Measurements from ENCODE around the gene CPVL. TPM values are rescaled to one million over a fixed set of nuclear protein-coding genes. Genes with fewer than 3 reads are reported as not detected.

The CPVL gene
- total RNA-seq, 1 experiment from 2014 or later: 26.9 TPM

DNA sequence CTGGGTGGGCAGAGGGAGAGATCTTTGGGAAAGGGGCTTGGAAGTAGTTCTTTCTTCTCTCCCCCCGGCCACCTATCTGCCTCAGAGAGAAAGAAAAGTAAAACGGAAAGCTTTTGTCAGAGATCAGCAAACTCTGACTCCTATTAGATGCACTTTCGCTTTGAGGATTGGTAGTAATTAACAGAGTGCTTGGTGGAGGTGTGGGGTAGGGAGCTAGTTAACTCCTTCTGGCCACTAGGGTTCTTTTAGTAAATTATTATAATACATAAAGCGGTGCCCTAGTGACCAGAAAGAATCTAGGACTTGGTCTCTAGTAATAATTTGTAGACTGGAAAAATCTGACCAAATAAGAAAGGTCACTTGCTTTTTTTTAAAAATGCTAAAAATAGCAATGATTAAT lies 54.6 kb downstream of the CPVL start:
- Histone ChIP-seq H3K4ac (ENCODE audit: low read depth, low read length) (no peak overlapping the region), H3K4me2 (ENCODE audit: insufficient read depth, insufficient read length, low read length) (no peak overlapping the region), H3K79me2 (ENCODE audit: insufficient read depth, low read length) (no peaks in the 10 kb centered on the region), H3K27ac (ENCODE audit: insufficient read length, low read depth, low read length) (no peak overlapping the region), H2BK5ac (ENCODE audit: insufficient read length, low read length) (no peak overlapping the region), H3K23me2 (ENCODE audit: insufficient read length, low read depth, low read length, poor library complexity, severe bottlenecking) (no peaks in the 10 kb centered on the region), H2BK120ac (ENCODE audit: low read depth, low read length, poor library complexity, severe bottlenecking) (no peak overlapping the region), H4K5ac (ENCODE audit: insufficient read length, low read depth, low read length) (no peak overlapping the region), H3K27me3 (ENCODE audit: insufficient read depth, low read length) (no peaks in the 10 kb centered on the region), H3K9ac (ENCODE audit: extremely low read depth, insufficient read length, low read length) (no peak overlapping the region), H3K18ac (ENCODE audit: insufficient read length, low read depth, low read length) (no peak overlapping the region), H3K4me1 (ENCODE audit: insufficient read depth, low read length) (no peaks in the 10 kb centered on the region), H4K20me1 (ENCODE audit: control insufficient read depth, insufficient read depth, insufficient read length) (no peaks in the 10 kb centered on the region), H4K8ac (replicated peaks; ENCODE audit: insufficient read length, low read depth, low read length) (no peak overlapping the region), H2AK5ac (ENCODE audit: insufficient read length, low read length) (no peak overlapping the region), H2BK12ac (ENCODE audit: insufficient read length, low read depth, low read length) (no peak overlapping the region), H4K91ac (ENCODE audit: insufficient read length, low read depth, low read length) (no peak overlapping the region), H3K56ac (ENCODE audit: insufficient read length, low read depth, low read length) (no peak overlapping the region), H2BK15ac (ENCODE audit: low read depth, low read length) (no peak overlapping the region), H2BK20ac (ENCODE audit: low read depth, low read length, poor library complexity, severe bottlenecking) (no peak overlapping the region), H2AFZ (ENCODE audit: low read length) (no peak overlapping the region), H3T11ph (ENCODE audit: low read length) (no peak overlapping the region), H3K9me3 (ENCODE audit: control insufficient read depth, low read depth, low read length) (no peaks in the 10 kb centered on the region), H3K23ac (ENCODE audit: insufficient read length, low read depth, low read length) (no peak overlapping the region), H3K79me1 (ENCODE audit: insufficient read depth, low read depth, low read length, poor library complexity, severe bottlenecking) (no peaks in the 10 kb centered on the region), H3K14ac (ENCODE audit: insufficient read depth, low read length) (no peak overlapping the region)
- no peaks in the 10 kb centered on the region for H3K9me3 Mint-ChIP-seq
- H3K27ac Mint-ChIP-seq: no peak overlapping the region; a peak in 1 of 7 replicates
- H3K4me1 Mint-ChIP-seq: peaks cover 12 to 20% of the 10 kb centered on the region in 2 experiments
- H3K27me3 Mint-ChIP-seq (ENCODE audit: low read depth): no peaks in the 10 kb centered on the region; the same call in 1 of the 2 replicates
- TF ChIP-seq CTCF (conservative IDR thresholded peaks at IDR 0.05): no peak; the same call in 2 of the 3 replicates
- no peak for DNase-seq
- H3K4me3 Mint-ChIP-seq: no peak overlapping the region
- H3K36me3 Mint-ChIP-seq (ENCODE audit: insufficient read depth in 1 of 3, low read depth in 3 of 3): no peaks in the 10 kb centered on the region
- no CpG with 5 or more reads among the region's 4 CpGs for WGBS (ENCODE audit: extremely low coverage, insufficient read length, low lambda C conversion rate)

Data from H9 (cell line).